ENCODE measurements around the gene RPS6KB2. TPM values are rescaled to one million over a fixed set of nuclear protein-coding genes. Genes with fewer than 3 reads are reported as not detected.
A peak's percentile ranks its signal among the peaks of the same experiment; 100 is the strongest.
"Not testable (repeated sequence)": the region's sequence is repeated elsewhere in the genome, so short reads cannot be mapped to it uniquely, and the experiment has no call there.

RPS6KB2 gene
- total and polyA plus RNA-seq, 10 of the 15 experiments (the other 5 are each of a cell fraction or from before 2014, with no cell fraction given), result 0.39 to 101 (median 58.4) TPM

DNA sequence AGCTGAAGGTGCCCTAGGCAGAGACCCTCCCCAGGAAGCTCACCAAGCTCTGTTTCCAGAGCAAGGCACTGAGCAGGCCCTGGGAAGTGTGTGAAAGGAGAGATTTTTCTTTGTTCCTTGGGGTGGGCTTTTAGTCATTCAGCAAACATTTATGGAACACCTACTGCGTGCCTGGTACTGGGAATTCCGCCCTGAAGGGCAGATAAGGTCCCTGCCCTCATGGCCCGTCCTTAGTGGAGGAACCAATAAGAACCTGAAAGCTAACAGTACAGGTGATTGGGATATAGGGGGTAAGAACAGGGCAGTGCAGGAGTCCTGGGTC, 36.9 kb downstream of the RPS6KB2 start (continued):
- TF ChIP-seq LARP7 (IDR thresholded peaks at IDR 0.05) (no peak), MTA3 (IDR thresholded peaks at IDR 0.05; ENCODE audit: borderline replicate concordance, low read length) (no peak), SP1 (IDR thresholded peaks at IDR 0.05; ENCODE audit: low read depth, low read length) (no peak), CHD2 (IDR thresholded peaks at IDR 0.05; ENCODE audit: borderline replicate concordance, low read depth, low read length) (no peak), RELA (IDR thresholded peaks at IDR 0.05; ENCODE audit: borderline replicate concordance, partially characterized antibody) (no peak)
- TF ChIP-seq, protein P1, sequence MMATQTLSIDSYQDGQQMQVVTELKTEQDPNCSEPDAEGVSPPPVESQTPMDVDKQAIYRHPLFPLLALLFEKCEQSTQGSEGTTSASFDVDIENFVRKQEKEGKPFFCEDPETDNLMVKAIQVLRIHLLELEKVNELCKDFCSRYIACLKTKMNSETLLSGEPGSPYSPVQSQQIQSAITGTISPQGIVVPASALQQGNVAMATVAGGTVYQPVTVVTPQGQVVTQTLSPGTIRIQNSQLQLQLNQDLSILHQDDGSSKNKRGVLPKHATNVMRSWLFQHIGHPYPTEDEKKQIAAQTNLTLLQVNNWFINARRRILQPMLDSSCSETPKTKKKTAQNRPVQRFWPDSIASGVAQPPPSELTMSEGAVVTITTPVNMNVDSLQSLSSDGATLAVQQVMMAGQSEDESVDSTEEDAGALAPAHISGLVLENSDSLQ (IDR thresholded peaks at IDR 0.05), result no peak
- TF ChIP-seq, protein P2, sequence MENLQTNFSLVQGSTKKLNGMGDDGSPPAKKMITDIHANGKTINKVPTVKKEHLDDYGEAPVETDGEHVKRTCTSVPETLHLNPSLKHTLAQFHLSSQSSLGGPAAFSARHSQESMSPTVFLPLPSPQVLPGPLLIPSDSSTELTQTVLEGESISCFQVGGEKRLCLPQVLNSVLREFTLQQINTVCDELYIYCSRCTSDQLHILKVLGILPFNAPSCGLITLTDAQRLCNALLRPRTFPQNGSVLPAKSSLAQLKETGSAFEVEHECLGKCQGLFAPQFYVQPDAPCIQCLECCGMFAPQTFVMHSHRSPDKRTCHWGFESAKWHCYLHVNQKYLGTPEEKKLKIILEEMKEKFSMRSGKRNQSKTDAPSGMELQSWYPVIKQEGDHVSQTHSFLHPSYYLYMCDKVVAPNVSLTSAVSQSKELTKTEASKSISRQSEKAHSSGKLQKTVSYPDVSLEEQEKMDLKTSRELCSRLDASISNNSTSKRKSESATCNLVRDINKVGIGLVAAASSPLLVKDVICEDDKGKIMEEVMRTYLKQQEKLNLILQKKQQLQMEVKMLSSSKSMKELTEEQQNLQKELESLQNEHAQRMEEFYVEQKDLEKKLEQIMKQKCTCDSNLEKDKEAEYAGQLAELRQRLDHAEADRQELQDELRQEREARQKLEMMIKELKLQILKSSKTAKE (IDR thresholded peaks at IDR 0.05; ENCODE audit: low read depth, poor library complexity, severe bottlenecking), result no peak
- TF ChIP-seq, protein P3, sequence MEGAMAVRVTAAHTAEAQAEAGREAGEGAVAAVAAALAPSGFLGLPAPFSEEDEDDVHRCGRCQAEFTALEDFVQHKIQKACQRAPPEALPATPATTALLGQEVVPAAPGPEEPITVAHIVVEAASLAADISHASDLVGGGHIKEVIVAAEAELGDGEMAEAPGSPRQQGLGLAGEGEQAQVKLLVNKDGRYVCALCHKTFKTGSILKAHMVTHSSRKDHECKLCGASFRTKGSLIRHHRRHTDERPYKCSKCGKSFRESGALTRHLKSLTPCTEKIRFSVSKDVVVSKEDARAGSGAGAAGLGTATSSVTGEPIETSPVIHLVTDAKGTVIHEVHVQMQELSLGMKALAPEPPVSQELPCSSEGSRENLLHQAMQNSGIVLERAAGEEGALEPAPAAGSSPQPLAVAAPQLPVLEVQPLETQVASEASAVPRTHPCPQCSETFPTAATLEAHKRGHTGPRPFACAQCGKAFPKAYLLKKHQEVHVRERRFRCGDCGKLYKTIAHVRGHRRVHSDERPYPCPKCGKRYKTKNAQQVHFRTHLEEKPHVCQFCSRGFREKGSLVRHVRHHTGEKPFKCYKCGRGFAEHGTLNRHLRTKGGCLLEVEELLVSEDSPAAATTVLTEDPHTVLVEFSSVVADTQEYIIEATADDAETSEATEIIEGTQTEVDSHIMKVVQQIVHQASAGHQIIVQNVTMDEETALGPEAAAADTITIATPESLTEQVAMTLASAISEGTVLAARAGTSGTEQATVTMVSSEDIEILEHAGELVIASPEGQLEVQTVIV (IDR thresholded peaks at IDR 0.05; ENCODE audit: borderline replicate concordance, partially characterized antibody), result no peak
- TF ChIP-seq, protein P4, sequence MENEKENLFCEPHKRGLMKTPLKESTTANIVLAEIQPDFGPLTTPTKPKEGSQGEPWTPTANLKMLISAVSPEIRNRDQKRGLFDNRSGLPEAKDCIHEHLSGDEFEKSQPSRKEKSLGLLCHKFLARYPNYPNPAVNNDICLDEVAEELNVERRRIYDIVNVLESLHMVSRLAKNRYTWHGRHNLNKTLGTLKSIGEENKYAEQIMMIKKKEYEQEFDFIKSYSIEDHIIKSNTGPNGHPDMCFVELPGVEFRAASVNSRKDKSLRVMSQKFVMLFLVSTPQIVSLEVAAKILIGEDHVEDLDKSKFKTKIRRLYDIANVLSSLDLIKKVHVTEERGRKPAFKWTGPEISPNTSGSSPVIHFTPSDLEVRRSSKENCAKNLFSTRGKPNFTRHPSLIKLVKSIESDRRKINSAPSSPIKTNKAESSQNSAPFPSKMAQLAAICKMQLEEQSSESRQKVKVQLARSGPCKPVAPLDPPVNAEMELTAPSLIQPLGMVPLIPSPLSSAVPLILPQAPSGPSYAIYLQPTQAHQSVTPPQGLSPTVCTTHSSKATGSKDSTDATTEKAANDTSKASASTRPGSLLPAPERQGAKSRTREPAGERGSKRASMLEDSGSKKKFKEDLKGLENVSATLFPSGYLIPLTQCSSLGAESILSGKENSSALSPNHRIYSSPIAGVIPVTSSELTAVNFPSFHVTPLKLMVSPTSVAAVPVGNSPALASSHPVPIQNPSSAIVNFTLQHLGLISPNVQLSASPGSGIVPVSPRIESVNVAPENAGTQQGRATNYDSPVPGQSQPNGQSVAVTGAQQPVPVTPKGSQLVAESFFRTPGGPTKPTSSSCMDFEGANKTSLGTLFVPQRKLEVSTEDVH (IDR thresholded peaks at IDR 0.05; ENCODE audit: low read depth, partially characterized antibody), result no peak

DNA sequence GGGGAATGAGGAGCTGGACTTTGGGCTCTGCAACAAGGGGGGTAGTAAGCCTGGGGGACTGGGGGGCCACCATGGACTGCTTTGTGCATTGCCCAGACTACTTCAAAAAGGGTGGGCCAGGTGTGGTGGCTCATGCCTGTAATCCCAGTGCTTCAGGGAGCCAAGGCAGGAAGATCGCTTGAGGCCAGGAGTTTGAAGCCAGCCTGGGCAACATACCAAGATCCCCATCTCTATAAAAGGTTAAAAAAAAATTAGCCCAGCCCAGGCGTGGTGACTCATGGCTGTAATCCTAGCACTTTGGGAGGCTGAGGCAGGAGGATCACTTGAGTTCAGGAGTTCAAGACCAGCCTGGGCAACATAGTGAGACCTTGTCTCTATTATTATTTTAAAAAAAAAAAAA, 37.2 kb downstream of the RPS6KB2 start:
- POLR2A ChIA-PET, result interaction anchor here (0.5 to 8.1 kb wide), 13 partner anchors 17 to 1329 kb away, joined by 3 to 78 read pairs (median 4); partner anchors contain the start of genes AIP, PPP1CA, PTPRCAP and RAD9A
- peak overlapping the region; percentile 93 for H3K27ac ChIP-seq (ENCODE audit: control insufficient read depth, insufficient read depth)
- in situ Hi-C loops (cut with MboI); H3K36me3 ChIP-seq (ENCODE audit: control insufficient read depth in 2 of 2, insufficient read depth in 2 of 2, low read length in 1 of 2); H4K20me1 ChIP-seq (ENCODE audit: control insufficient read depth, insufficient read depth); intact Hi-C loops (cut with micrococcal nuclease; ENCODE audit: unreplicated experiment); H3K27me3 ChIP-seq (replicated peaks in 1 of 2; ENCODE audit: control insufficient read depth in 2 of 2, insufficient read depth in 2 of 2, low read length in 1 of 2); BruUV-seq (replicated peaks); DNase-seq (ENCODE audit: low read depth, low spot score); H3K9me3 ChIP-seq (replicated peaks; ENCODE audit: control insufficient read depth, insufficient read depth, low read length); FAIRE-seq; H2AFZ ChIP-seq (ENCODE audit: control insufficient read depth, low read depth, low read length); ATAC-seq: not testable (repeated sequence)
- 89% methylated on average over 2 of the region's 2 CpGs for WGBS (ENCODE audit: insufficient coverage, insufficient replicate concordance, low lambda C conversion rate, missing lambda C conversion rate)
- SMC1A ChIA-PET (ENCODE audit: uncharacterized antibody, unreplicated experiment), result interaction anchor here (0.9 to 5.2 kb wide), 5 partner anchors 17 to 63 kb away, joined by 3 to 46 read pairs (median 13); partner anchors contain the start of genes AIP, PPP1CA, PTPRCAP and TBC1D10C
- RAD21 ChIA-PET (ENCODE audit: unreplicated experiment), result interaction anchor here (0.5 to 5.5 kb wide), 10 partner anchors 18 to 115 kb away, joined by 3 to 72 read pairs (median 4); partner anchors contain the start of genes AIP, PPP1CA, PTPRCAP and TBC1D10C
- H3K79me2 ChIP-seq (ENCODE audit: control insufficient read depth, insufficient read depth, low read length), result peaks cover 14% of the 10 kb centered on the region
- H3K4me2 ChIP-seq (ENCODE audit: control insufficient read depth, insufficient read depth), result peak overlapping the region; percentile 100
- peaks cover 37% of the 10 kb centered on the region for H3K4me1 ChIP-seq (ENCODE audit: control insufficient read depth, insufficient read depth, low read length)
- H3K4me3 ChIP-seq, result peak overlapping the region; percentile 97
- CTCF ChIA-PET, result interaction anchor here (0.7 to 5.1 kb wide), 7 partner anchors 17 to 1477 kb away, joined by 3 to 36 read pairs (median 4); partner anchors contain the start of genes AIP, PPP1CA and PTPRCAP
- peak overlapping the region; percentile 95 for H3K9ac ChIP-seq (ENCODE audit: control insufficient read depth, insufficient read depth, low read length)
